ENCODE results near the gene PTPRN2. TPM values are rescaled to one million over a fixed set of nuclear protein-coding genes. Genes with fewer than 3 reads are reported as not detected.

Gene PTPRN2
- polyA plus RNA-seq, 4 donors, result 1.6 to 11.7 (median 4.0) TPM

DNA sequence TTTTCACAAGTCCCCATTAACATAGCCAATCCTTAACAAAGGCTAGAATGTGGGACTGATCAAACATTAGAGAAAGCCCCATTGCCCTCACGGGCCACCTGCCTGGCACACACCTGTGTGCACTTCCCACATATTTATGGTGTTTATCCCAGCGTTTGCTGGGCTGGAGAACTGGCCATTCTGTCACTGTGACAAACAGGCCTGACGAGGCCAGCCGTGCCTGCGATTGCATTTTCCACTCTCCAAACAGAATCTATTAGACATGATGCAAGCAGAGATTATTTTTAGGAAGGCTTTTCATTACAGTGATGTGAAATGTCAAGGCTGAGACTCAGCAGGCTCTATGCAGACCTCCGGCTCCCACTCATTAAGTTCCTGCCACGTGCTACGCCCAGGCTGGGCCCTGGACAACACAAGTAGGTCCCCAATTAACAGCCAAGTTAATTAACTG, 20.4 kb downstream of the PTPRN2 start:
- FAIRE-seq (no peak), DNase-seq (no peak)
- no peak overlapping the region for H3K4me3 ChIP-seq (ENCODE audit: low read depth in 1 of 3, low read length in 3 of 3)
- no peak overlapping the region for H3K27ac ChIP-seq (ENCODE audit: low read depth in 1 of 3, low read length in 2 of 3)
- H3K36me3 ChIP-seq (ENCODE audit: control insufficient read depth in 3 of 3, insufficient read depth in 2 of 3, low read depth in 1 of 3, low read length in 3 of 3), result no peaks in the 10 kb centered on the region
- H3K9me3 ChIP-seq (ENCODE audit: control insufficient read depth in 2 of 2, insufficient read depth in 1 of 2, low read depth in 1 of 2, low read length in 1 of 2), result no peaks in the 10 kb centered on the region
- WGBS, 3 donors, result 39 to 53% (median 50%) methylated on average over 8 of the region's 8 CpGs
- H3K4me1 ChIP-seq (ENCODE audit: control insufficient read depth in 3 of 3, insufficient read depth in 2 of 3, low read depth in 1 of 3, low read length in 2 of 3), result no peaks in the 10 kb centered on the region
- H3K27me3 ChIP-seq (ENCODE audit: control insufficient read depth in 3 of 3, insufficient read depth in 3 of 3, low read length in 3 of 3), result peaks cover 5 to 20% (median 11%) of the 10 kb centered on the region in 3 donors

DNA sequence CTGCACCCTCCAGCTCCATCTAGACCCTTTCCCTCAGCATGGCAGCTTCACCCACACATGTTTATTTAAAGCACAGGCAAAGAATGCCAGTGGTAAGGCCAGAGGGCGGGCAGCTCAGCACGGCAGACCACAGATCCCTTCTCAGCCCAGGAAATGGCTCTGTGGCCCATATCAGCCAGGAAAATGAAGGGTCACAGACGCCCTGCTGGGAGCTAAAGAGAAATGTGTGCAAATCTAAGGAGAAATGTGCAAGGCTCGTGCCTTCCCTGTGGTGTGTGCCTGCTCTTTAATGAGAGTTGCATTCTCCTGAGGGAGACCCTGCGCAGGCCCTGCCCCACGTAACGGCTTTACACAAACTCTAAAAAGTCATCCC, 23.0 kb downstream of the PTPRN2 start:
- H3K4me1 ChIP-seq (ENCODE audit: control insufficient read depth in 3 of 3, insufficient read depth in 2 of 3, low read depth in 1 of 3, low read length in 2 of 3), result no peaks in the 10 kb centered on the region
- DNase-seq (no peak), FAIRE-seq (no peak)
- H3K9me3 ChIP-seq (ENCODE audit: control insufficient read depth in 2 of 2, insufficient read depth in 1 of 2, low read depth in 1 of 2, low read length in 1 of 2), result no peaks in the 10 kb centered on the region
- H3K36me3 ChIP-seq (ENCODE audit: control insufficient read depth in 3 of 3, insufficient read depth in 2 of 3, low read depth in 1 of 3, low read length in 3 of 3), result no peaks in the 10 kb centered on the region
- H3K27me3 ChIP-seq (ENCODE audit: control insufficient read depth in 3 of 3, insufficient read depth in 3 of 3, low read length in 3 of 3), result peaks cover 0 to 10% (median 4%) of the 10 kb centered on the region in 3 donors
- 68 to 86% (median 83%) methylated on average over 7 of the region's 7 CpGs for WGBS, 3 donors
- H3K27ac ChIP-seq (ENCODE audit: low read depth in 1 of 3, low read length in 2 of 3), result no peak overlapping the region
- no peak overlapping the region for H3K4me3 ChIP-seq (ENCODE audit: low read depth in 1 of 3, low read length in 3 of 3)

DNA sequence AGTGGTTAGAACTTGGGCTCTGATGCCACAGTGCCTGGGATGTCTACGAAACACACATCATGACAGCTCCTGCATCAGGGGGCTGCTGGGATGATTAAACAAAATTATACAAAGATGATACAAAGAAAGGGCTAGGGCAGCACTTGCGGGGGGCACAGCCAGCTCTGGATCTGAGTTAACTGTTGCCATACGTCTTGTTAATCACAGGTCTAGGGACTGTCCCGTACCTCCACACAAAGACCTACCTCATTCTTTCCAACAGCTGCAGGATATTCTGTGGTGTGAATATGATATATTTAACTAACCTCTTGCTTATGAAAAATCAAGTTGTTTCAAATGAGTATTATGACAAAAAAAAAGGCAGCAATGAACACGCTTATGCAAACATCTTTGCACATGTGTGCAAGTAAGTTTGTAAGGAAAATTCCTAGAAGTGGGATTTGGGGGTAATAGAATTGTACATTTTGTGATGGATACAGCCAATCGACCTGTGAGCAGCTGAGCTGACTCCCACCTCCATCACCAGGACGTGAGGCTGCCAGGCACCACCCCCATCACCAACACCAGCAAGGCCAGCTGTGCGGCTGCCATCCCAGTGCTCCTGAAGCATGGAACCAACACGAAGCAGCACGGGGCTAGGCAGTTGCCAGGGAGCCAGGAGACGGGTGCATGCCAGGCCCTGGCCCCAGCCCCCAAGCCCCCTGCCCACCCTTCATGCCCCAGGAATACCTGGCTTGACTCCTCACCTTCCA, 23.5 kb downstream of the PTPRN2 start:
- DNase-seq, result no peak
- WGBS, 3 donors, result 79 to 83% (median 79%) methylated on average over 11 of the region's 11 CpGs
- Histone ChIP-seq H3K4me1 (ENCODE audit: control insufficient read depth in 3 of 3, insufficient read depth in 2 of 3, low read depth in 1 of 3, low read length in 2 of 3) (no peaks in the 10 kb centered on the region), H3K9me3 (ENCODE audit: control insufficient read depth in 2 of 2, insufficient read depth in 1 of 2, low read depth in 1 of 2, low read length in 1 of 2) (no peaks in the 10 kb centered on the region), H3K27me3 (ENCODE audit: control insufficient read depth in 3 of 3, insufficient read depth in 3 of 3, low read length in 3 of 3) (peaks cover 0 to 6% (median under 1%) of the 10 kb centered on the region in 3 donors), H3K36me3 (ENCODE audit: control insufficient read depth in 3 of 3, insufficient read depth in 2 of 3, low read depth in 1 of 3, low read length in 3 of 3) (no peaks in the 10 kb centered on the region), H3K27ac (ENCODE audit: low read depth in 1 of 3, low read length in 2 of 3) (no peak overlapping the region), H3K4me3 (ENCODE audit: low read depth in 1 of 3, low read length in 3 of 3) (no peak overlapping the region)
- FAIRE-seq, result no peak

DNA sequence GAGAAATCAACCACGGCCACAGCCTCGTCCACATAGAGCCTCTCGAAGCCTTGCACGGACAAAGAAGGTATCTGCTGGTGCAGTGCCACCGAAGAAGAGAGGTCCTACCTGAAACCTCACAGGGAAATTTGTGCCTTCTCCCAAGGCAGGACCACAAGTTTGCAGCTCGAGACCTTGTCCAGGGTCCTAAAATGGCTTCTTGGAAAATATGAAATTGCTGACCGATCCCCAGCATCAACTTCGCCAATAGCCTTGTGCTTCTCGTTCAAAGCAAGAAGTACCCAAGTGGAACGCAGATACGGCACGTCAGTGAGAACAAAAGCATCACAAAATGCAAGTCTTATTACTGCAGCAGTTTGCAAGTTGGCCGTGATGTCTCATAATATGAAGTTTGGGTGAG, 24.6 kb downstream of the PTPRN2 start:
- H3K4me3 ChIP-seq (ENCODE audit: low read depth in 1 of 3, low read length in 3 of 3), result no peak overlapping the region
- no peaks in the 10 kb centered on the region for H3K9me3 ChIP-seq (ENCODE audit: control insufficient read depth in 2 of 2, insufficient read depth in 1 of 2, low read depth in 1 of 2, low read length in 1 of 2)
- peaks cover 0 to 3% (median 0%) of the 10 kb centered on the region in 3 donors for H3K27me3 ChIP-seq (ENCODE audit: control insufficient read depth in 3 of 3, insufficient read depth in 3 of 3, low read length in 3 of 3)
- FAIRE-seq, result no peak
- H3K36me3 ChIP-seq (ENCODE audit: control insufficient read depth in 3 of 3, insufficient read depth in 2 of 3, low read depth in 1 of 3, low read length in 3 of 3), result no peaks in the 10 kb centered on the region
- H3K27ac ChIP-seq (ENCODE audit: low read depth in 1 of 3, low read length in 2 of 3), result no peak overlapping the region
- H3K4me1 ChIP-seq (ENCODE audit: control insufficient read depth in 3 of 3, insufficient read depth in 2 of 3, low read depth in 1 of 3, low read length in 2 of 3), result no peaks in the 10 kb centered on the region
- 88 to 95% (median 91%) methylated on average over 13 of the region's 13 CpGs for WGBS, 3 donors
- DNase-seq, result no peak

DNA sequence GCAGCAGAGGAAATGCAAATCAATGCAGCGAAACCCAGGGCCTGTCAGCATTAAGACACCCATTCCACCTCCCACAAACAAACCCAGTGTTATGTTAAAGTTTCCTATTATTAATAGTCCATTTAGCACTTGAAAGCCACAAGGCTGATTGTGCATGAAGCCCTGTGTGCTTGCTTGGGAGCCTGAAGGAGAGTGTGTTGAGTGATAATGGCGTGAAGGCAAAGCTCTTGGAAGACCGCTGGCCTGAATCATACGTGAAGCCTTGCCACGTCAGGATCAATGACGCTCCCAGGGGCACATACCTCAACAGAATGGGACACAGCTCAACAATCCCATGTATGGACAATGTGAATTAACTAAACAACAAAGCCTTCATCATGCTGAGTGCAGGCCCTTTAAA, 25.1 kb downstream of the PTPRN2 start:
- Histone ChIP-seq H3K9me3 (ENCODE audit: control insufficient read depth in 2 of 2, insufficient read depth in 1 of 2, low read depth in 1 of 2, low read length in 1 of 2) (no peaks in the 10 kb centered on the region), H3K4me3 (ENCODE audit: low read depth in 1 of 3, low read length in 3 of 3) (no peak overlapping the region), H3K4me1 (ENCODE audit: control insufficient read depth in 3 of 3, insufficient read depth in 2 of 3, low read depth in 1 of 3, low read length in 2 of 3) (no peaks in the 10 kb centered on the region), H3K27me3 (ENCODE audit: control insufficient read depth in 3 of 3, insufficient read depth in 3 of 3, low read length in 3 of 3) (peaks cover 0 to 3% (median 0%) of the 10 kb centered on the region in 3 donors), H3K27ac (ENCODE audit: low read depth in 1 of 3, low read length in 2 of 3) (no peak overlapping the region), H3K36me3 (ENCODE audit: control insufficient read depth in 3 of 3, insufficient read depth in 2 of 3, low read depth in 1 of 3, low read length in 3 of 3) (no peaks in the 10 kb centered on the region)
- DNase-seq, result no peak
- WGBS, 3 donors, result 88 to 94% (median 89%) methylated on average over 6 of the region's 6 CpGs
- no peak for FAIRE-seq

DNA sequence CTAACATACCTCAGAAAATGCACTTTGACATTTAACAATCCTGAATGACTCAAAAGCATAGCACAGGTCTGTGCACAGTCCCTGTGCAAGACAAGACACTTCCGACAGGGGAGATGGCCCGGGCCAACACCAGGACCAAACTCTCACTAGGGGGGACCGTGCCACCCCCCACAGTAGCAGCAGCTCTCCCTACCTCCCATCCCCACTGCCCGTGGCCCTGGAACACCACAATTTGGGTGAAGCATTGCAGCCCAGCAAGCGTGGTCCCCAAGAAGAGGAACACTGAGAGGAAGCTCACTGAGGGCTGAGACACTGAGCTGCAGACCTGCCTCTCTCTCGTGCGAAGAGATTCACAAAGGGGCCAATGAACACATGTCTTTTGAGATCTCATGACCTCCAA, 26.0 kb downstream of the PTPRN2 start:
- no peak overlapping the region for H3K4me3 ChIP-seq (ENCODE audit: low read depth in 1 of 3, low read length in 3 of 3)
- FAIRE-seq (no peak), DNase-seq (no peak)
- H3K27me3 ChIP-seq (ENCODE audit: control insufficient read depth in 3 of 3, insufficient read depth in 3 of 3, low read length in 3 of 3), result no peaks in the 10 kb centered on the region
- no peaks in the 10 kb centered on the region for H3K4me1 ChIP-seq (ENCODE audit: control insufficient read depth in 3 of 3, insufficient read depth in 2 of 3, low read depth in 1 of 3, low read length in 2 of 3)
- no peaks in the 10 kb centered on the region for H3K36me3 ChIP-seq (ENCODE audit: control insufficient read depth in 3 of 3, insufficient read depth in 2 of 3, low read depth in 1 of 3, low read length in 3 of 3)
- WGBS, 3 donors, result 81 to 88% (median 87%) methylated on average over 7 of the region's 7 CpGs
- H3K9me3 ChIP-seq (ENCODE audit: control insufficient read depth in 2 of 2, insufficient read depth in 1 of 2, low read depth in 1 of 2, low read length in 1 of 2), result no peaks in the 10 kb centered on the region
- H3K27ac ChIP-seq (ENCODE audit: low read depth in 1 of 3, low read length in 2 of 3), result no peak overlapping the region

DNA sequence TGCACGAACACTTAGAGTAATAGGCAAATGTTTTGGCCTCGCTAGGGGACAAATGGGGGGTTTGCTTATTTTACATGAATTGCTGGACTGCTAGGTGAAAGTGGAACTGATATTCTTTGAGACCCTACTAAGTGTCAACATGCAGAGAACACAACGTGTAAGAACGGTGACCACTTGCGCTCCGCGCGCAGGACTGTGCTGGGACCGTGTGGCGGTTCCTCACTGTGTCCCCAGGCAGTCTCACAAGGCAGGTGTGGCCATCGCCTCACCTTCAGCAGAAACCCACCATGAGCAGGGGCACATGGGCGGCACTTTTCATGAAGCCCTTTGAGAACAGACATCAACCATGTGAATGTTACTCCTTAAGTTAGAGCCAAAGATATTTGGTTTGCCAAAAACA, 27.2 kb downstream of the PTPRN2 start:
- Histone ChIP-seq H3K36me3 (ENCODE audit: control insufficient read depth in 3 of 3, insufficient read depth in 2 of 3, low read depth in 1 of 3, low read length in 3 of 3) (no peaks in the 10 kb centered on the region), H3K27me3 (ENCODE audit: control insufficient read depth in 3 of 3, insufficient read depth in 3 of 3, low read length in 3 of 3) (no peaks in the 10 kb centered on the region), H3K4me1 (ENCODE audit: control insufficient read depth in 3 of 3, insufficient read depth in 2 of 3, low read depth in 1 of 3, low read length in 2 of 3) (no peaks in the 10 kb centered on the region), H3K9me3 (ENCODE audit: control insufficient read depth in 2 of 2, insufficient read depth in 1 of 2, low read depth in 1 of 2, low read length in 1 of 2) (no peaks in the 10 kb centered on the region), H3K4me3 (ENCODE audit: low read depth in 1 of 3, low read length in 3 of 3) (no peak overlapping the region), H3K27ac (ENCODE audit: low read depth in 1 of 3, low read length in 2 of 3) (no peak overlapping the region)
- DNase-seq (no peak), FAIRE-seq (no peak)
- 92 to 97% (median 94%) methylated on average over 12 of the region's 12 CpGs for WGBS, 3 donors

DNA sequence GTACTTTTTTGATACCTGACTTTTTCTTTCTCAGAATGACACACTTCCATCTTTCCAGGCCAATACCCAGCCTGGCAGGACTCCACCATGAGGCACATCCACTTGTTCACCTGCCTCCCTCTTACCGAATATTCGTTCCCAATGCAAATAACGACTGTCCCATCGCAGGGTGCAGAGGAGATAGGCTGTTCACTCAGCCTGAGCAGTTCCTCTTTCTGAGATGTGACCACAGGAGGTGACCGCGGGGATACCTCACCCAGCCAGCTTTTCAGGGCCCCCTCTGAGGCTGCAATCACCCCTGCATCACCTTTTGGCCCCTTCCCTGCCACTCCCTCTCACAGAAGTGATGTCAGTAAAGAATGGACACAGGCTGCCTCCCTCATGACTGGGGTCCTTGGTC, 28.3 kb downstream of the PTPRN2 start:
- H3K4me1 ChIP-seq (ENCODE audit: control insufficient read depth in 3 of 3, insufficient read depth in 2 of 3, low read depth in 1 of 3, low read length in 2 of 3), result no peaks in the 10 kb centered on the region
- no peaks in the 10 kb centered on the region for H3K9me3 ChIP-seq (ENCODE audit: control insufficient read depth in 2 of 2, insufficient read depth in 1 of 2, low read depth in 1 of 2, low read length in 1 of 2)
- no peak overlapping the region for H3K4me3 ChIP-seq (ENCODE audit: low read depth in 1 of 3, low read length in 3 of 3)
- FAIRE-seq (no peak), DNase-seq (no peak)
- H3K27me3 ChIP-seq (ENCODE audit: control insufficient read depth in 3 of 3, insufficient read depth in 3 of 3, low read length in 3 of 3), result no peaks in the 10 kb centered on the region
- 65 to 81% (median 70%) methylated on average over 6 of the region's 6 CpGs for WGBS, 3 donors
- no peaks in the 10 kb centered on the region for H3K36me3 ChIP-seq (ENCODE audit: control insufficient read depth in 3 of 3, insufficient read depth in 2 of 3, low read depth in 1 of 3, low read length in 3 of 3)
- H3K27ac ChIP-seq (ENCODE audit: low read depth in 1 of 3, low read length in 2 of 3), result no peak overlapping the region

DNA sequence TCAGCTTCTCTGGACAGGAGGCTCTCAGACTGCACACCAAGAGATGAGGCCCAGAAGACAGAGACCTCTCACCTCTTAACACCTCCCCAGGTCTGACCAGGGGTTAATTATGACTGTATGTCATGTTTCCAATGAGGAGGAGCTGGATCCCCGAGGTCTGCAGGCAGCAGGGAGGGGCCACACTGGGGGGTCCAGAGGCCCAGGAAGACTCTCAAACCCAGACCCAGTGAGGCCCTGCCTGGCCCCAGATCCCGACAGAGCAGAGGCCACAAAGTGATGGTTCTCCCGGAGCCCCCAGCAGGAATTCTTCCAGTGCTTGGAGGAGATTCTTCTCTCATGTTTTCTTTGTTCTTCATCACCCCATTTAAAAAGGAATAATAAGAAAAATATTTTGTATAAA, 28.8 kb downstream of the PTPRN2 start:
- no peak for FAIRE-seq
- no peak overlapping the region for H3K4me3 ChIP-seq (ENCODE audit: low read depth in 1 of 3, low read length in 3 of 3)
- 63 to 72% (median 64%) methylated on average over 3 of the region's 3 CpGs for WGBS, 3 donors

More for the DNA sequence above, 28.8 kb downstream of the PTPRN2 start:
- Histone ChIP-seq H3K4me1 (ENCODE audit: control insufficient read depth in 3 of 3, insufficient read depth in 2 of 3, low read depth in 1 of 3, low read length in 2 of 3) (no peaks in the 10 kb centered on the region), H3K27me3 (ENCODE audit: control insufficient read depth in 3 of 3, insufficient read depth in 3 of 3, low read length in 3 of 3) (no peaks in the 10 kb centered on the region), H3K9me3 (ENCODE audit: control insufficient read depth in 2 of 2, insufficient read depth in 1 of 2, low read depth in 1 of 2, low read length in 1 of 2) (no peaks in the 10 kb centered on the region), H3K27ac (ENCODE audit: low read depth in 1 of 3, low read length in 2 of 3) (no peak overlapping the region), H3K36me3 (ENCODE audit: control insufficient read depth in 3 of 3, insufficient read depth in 2 of 3, low read depth in 1 of 3, low read length in 3 of 3) (no peaks in the 10 kb centered on the region)
- DNase-seq, result no peak
